ENCODE data around the gene SPEM2.
"Not testable (repeated sequence)": the region's sequence is repeated elsewhere in the genome, so short reads cannot be mapped to it uniquely, and the experiment has no call there.

Gene SPEM2

DNA sequence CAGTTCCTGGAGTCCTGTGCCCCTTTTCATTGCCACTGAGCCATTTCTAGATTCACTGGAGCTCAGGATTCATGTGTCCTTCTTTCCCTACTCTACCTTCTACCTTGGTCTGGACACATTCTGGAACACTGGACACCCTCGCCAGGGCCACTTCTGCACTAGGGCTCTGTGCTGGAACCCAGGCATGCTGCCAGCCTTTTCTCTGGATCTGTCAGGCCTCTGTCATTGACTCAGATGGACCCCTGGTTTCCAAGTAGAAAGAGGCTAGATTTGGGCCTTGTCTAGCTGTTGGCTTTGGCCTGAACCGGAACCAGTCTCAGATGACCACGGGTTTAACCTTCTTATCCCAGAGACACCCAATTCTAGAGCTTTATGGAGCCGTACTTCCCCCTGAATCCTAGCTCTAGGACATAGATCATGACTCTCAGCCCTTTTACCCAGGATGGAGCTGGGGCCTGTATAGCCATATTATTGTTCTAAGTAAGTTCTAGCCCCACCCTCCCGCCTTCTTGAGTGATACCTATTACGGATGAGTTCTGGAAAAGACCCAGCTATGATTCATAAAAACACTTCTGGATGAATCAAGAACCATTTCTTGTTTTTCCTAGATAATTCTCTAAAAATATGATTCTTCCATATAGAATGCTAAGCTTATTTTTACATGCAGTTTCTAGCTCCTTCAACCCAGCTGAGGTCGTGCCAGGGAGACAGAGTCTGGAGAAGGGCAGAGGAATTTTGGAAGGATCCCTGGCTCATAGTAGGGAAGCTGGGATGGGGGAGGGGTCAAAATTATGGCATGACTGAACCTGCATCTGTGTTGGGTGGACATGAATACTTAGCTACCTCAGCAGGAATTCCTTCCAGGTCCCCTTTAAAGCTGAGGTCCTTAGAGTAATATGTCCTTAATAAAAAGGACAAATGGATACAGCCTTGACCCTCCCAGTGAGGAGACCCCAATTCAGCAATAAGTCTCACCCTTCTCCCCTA lies 18.4 kb downstream of the SPEM2 start:
- no peak for DNase-seq

DNA sequence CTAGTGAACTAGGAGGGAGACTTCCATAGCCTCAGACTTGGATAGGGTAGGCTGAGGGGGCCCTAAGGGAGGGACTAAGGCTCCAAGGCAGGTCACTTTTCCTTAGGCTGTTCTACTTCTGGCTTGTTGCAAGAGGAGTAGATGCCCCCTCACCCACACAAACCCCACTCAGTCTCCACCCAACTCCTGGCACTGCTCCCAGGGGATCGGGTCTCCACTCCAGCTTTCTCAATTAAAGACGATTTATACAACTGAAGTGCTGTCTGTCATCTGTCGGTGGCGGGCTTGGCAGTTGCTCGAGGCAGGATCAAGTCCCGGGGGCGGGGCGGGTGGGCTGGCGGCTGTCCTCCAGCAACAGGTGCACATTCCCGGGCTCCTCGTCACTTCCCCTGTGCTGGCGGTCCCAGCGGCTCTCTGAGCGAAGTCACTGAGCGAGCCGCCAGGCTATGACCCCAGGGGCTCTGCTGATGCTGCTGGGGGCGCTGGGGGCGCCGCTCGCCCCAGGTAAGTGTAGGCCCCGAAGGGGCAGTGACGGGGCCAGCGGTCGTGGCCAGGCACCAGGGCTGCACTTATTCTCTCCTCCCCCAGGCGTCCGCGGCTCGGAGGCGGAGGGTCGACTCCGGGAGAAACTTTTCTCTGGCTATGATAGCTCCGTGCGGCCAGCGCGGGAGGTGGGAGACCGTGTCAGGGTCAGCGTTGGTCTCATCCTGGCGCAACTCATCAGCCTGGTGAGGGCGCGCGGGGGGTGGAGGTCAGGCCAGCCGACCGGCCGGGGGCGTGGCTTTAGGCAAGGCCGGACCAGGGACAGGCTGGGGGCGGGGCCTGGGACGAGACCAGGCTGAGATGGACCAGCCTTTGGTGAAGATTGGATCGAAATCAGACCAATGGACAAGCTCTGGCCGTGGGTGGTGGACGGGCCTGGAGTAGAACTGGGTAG lies 19.5 kb downstream of the SPEM2 start, which contains the start of gene CHRNB1:
Gene CHRNB1 (plus strand): TSS at position 380 of the 937 bp plus-strand sequence. CDS start 67 bp downstream, at position 447.
- DNase-seq, result no peak

DNA sequence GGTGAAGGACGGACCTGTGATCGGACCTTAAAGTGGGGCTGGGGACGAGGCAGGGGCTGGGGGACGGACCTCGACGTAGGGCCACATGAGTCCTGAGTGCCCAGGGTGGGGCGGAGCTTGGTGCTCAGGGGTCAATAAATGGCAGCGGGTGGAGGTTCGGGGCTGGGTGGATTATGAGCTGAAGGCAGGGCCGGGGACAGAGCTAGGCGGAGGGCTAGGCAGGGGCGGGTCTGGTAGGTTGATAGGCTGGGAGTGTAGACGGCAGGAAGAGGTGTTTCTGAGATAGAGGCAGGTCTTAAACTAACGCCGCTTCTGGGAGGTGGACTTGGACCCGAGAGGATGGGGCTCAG lies 20.2 kb downstream of the SPEM2 start:
- no peak for DNase-seq

DNA sequence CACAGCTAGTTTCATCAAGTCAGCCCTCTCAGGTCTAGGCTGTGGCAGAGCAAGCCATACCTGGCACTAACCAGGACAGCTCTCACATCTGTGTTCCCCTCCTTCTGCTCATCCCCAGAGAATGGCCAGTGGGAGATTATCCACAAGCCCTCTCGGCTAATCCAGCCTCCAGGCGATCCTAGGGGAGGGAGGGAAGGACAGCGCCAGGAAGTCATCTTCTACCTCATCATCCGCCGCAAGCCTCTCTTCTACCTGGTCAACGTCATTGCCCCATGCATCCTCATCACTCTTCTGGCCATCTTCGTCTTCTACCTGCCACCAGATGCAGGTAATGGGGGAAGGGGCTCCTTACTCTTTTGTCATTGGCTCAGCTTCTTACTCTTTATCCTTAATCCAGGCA lies 23.0 kb downstream of the SPEM2 start:
- no peak for DNase-seq

DNA sequence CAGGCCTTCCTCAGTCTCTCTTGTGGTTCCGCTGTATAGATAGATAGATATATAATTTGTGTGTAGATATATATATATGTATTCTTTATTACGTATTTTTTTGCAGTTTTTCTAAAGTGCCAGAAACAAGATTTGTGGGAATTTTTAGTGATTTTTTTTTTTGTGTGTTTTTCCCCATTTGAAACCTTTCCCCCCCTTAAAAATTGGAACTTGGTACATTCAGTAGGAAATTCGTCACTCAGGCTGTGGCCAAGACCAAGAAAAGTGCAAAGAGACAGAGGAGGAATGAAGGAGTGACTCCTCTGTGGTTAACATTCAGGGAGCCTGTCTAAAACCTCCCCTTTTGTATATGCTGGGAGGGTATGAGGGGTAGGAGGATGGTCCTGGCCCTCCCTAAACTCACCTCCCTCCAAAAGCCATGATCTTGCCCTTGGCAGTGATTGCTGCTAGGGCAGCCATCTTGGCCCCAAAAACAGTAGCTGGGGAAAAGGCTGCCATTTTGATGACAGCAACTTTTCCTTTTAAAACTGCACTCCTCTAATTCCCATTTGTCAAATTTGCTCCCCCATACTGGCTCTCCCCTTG lies 34.6 kb downstream of the SPEM2 start:
- peak; percentile 20 for DNase-seq

DNA sequence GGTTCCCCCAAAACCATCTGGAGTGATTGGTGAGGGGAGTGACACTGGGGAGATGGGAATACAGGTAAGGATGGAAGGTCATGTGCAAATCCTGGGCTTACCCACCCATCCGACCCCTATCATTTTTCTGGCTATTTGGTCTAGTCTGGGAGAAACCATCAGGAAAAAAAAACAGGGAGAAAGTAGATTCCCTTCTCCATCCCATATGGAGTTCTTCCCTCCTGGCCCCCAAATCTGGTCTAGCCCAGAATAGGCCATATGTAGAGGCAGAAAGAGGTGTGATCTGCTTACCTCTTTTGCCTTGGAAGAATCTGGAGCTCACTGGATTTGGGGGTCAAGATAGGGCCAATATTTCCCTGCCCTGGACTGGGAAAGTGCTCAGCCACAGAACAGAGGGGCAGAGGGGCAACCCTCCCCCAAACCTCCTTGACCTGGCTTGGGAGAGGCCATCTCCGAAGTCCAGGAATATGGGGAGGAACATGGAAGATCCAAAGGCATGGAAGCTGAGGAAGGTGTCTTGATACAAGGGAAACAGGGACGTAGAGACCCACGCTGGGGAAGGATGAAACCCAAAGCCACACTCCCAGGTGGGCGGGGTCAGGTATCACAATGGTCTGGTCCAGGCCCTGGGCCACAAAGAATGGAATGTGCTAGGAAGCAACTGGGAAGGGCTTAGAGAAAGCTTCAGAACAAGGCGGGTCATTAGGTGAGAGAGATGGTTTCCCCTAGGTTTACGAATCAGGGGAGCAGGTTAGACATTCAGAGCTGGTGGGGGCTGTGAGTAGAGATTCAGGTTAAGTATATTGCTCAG lies 35.6 kb downstream of the SPEM2 start:
- DNase-seq, result no peak

GRCh38 chr17:7462474-7463371 lies 37.3 kb downstream of the SPEM2 start:
- DNase-seq, result no peak

GRCh38 chr17:7463372-7463846 lies 38.0 kb downstream of the SPEM2 start:
- DNase-seq, result no peak

DNA sequence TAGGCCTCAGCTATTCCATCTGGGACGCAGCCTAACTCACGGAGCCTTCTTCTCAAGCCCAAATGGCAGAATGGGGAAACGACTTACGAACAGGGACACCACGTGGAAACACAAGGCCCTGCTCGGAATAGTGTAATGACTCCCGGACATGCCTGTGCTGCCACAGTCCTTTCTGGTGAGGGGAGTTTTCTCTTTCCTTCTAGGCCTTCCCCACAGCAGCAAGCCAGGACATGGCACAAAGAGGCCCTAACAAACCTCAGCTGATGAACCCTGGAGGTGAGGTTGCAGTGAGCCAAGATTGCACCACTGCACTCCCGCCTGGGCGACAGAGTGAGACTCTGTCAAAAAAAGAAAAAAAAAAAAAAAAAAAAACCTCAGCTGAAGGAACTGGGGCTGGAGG lies 38.7 kb downstream of the SPEM2 start:
- no peak for DNase-seq

DNA sequence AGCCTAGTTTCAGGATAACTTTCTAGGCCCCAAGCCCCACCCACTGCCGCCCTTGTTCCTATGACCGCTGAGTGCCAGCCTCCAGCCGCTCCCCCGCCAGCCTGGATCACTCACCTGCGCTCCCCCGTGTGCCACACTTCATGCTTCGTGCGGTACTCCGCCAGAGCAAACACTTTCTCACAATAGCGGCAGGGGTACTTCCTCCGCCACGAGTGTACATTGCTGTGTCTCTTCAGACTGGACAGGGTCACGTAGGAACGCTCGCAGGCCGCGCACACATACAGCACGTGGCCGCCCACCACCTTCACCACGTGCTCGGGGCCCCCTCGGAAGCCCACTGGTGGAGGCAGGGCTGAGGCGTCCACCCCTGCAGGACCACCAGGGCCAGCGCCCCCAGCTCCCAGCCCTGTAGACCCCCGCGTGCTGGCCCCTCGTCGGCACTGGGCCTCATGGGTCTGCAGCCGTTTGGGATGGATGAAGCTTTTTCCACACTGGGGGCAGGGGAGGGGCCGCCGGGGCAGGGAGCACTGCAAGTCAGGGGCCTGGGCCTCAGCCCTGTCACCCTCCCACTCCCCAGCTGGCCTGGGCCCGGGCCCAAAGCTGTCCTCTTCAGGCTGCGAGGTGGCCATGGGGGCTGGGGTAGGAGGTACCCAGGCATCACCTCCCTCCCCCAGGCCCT lies 40.3 kb downstream of the SPEM2 start:
- no peak for DNase-seq

GRCh38 chr17:7466318-7466638 lies 40.9 kb downstream of the SPEM2 start:
- DNase-seq, result peak; percentile 45

GRCh38 chr17:7466639-7467341 lies 41.4 kb downstream of the SPEM2 start:
- DNase-seq, result peak; percentile 77

DNA sequence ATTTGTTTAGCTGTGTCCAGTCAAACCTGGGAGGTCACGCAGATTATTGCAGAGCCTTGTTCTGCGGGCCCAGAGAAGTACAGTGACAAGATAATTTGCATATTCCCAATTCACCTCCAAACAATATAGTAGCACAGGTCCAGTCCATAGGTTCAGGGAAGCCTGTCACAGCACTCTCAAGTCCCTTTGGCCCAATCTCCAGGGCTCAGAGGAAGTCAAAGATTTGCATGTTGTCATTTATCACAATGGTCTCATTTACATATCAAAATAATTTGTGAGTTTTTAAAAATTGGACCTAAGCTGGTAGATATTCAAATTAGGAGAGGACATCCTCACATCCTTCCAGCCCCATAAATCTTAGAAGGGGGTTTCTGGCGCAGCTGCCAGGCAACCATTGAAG lies 42.1 kb downstream of the SPEM2 start:
- no peak for DNase-seq

DNA sequence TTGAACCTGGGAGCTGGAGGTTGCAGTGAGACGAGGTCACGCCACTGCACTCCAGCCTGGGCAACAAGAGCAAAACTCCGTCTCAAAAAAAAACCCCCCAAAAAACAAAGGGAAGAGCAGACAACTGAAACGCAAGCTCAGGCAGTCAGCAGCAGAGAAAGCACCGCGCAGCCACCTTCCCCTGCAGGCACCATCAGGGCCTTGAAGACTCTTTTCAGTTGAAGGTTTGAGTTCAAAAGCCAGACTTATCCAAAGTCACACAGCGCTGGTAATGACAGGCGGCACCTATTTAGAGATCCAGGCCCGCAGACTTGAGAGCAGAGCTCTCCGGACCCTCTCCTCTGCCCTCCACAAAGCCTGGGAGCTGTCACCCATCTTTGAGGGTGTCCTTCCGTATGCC lies 42.9 kb downstream of the SPEM2 start:
- DNase-seq, result no peak

- no peak for DNase-seq
Observed at GRCh38 chr17:7468804-7469389, 43.5 kb downstream of the SPEM2 start.

DNA sequence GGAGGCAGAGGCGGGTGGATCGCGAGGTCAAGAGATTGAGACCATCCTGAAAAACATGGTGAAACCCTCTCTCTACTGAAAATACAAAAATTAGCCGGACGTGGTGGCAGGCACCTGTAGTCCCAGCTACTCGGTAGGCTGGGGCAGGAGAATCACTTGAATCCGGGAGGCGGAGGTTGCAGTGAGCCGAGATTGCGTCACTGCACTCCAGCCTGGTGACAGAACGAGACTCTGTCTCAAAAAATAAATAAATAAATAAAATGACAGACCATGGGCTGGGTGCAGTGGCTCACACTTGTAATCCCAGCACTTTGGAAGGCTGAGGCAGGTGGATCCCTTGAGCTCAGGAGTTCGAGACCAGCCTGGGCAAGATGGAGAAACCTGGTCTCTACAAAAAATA lies 44.4 kb downstream of the SPEM2 start:
- DNase-seq, result not testable (repeated sequence)

- not testable (repeated sequence) for DNase-seq
Observed at GRCh38 chr17:7470457-7470973, 45.1 kb downstream of the SPEM2 start.

GRCh38 chr17:7471729-7472128 lies 46.3 kb downstream of the SPEM2 start:
- DNase-seq, result no peak

GRCh38 chr17:7474767-7475166 lies 49.4 kb downstream of the SPEM2 start:
- DNase-seq, result not testable (repeated sequence)
